HG03575 (cell line): ENCODE measurements around the gene DPP10.
"Not testable (repeated sequence)": the region's sequence is repeated elsewhere in the genome, so short reads cannot be mapped to it uniquely, and the experiment has no call there.

Experiments used
- ATAC-seq: cut with Tn5 transposase; IDR thresholded peaks from one replicate; pipeline ENCODE4 v1.9.1; 2021; ENCODE audit not compliant: unreplicated experiment, insufficient number of reproducible peaks, low FRiP score; ENCODE audit errors: extremely low read depth

Gene DPP10

GRCh38 chr2:114442510-114442909 lies at the start of gene DPP10:
DPP10 (plus strand) TSS chr2:114442641.
- no peak for ATAC-seq

DNA sequence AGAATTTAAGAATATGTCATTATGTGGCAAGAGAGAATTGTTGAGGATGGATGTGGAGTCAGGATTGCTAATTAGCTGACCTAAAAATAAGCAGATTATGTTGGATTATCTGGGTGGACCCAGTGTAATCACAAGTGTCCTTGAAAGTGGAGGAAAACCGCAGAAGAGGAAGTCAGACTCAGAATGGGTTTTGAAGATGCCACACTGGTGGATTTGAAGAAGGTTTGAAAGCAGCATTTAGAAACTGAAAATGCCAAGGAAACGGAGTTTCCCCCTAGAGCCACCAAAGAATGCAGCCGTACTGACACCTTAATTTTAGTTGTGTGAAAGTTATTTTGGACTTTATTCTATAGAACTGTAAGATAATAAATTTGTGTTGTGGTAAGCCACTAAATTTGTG lies 41.6 kb upstream of the DPP10 start:
- ATAC-seq: no peak

- no peak for ATAC-seq
Observed at GRCh38 chr2:114405247-114406116, 37.0 kb upstream of the DPP10 start.

GRCh38 chr2:114406347-114406746 lies 36.1 kb upstream of the DPP10 start:
- ATAC-seq: no peak

DNA sequence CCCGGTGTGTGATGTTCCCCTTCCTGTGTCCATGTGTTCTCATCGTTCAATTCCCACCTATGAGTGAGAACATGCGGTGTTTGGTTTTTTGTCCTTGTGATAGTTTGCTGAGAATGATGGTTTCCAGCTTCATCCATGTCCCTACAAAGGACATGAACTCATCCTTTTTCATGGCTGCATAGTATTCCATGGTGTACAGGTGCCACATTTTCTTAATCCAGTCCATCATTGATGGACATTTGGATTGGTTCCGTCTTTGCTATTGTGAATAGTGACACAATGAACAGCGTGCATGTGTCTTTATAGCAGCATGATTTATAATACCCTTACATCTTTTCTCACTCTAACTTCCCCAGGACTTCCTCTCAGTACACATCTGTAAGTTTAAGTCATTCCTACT lies 35.1 kb upstream of the DPP10 start:
- not testable (repeated sequence) for ATAC-seq

- ATAC-seq: no peak
Observed at GRCh38 chr2:114421781-114422180, 20.7 kb upstream of the DPP10 start.

DNA sequence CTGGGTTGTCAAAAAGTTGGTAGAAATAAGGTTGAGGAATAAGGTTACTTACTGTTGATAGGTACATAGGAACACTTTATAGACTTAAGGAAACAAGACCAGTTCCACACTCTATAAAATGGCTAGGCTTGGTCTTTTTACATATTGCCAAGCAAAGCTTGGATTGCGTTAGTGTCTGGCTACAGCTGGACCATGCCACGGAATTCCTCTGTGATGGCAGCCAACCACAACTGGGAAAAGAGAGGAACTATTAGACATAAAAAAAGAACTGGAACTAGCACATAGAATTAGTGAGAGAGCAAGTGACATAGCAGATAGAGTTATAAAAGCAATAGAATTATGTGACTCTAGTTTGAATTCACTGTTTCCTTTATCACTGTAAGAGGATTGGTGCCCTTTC lies 17.7 kb upstream of the DPP10 start:
- ATAC-seq: no peak

DNA sequence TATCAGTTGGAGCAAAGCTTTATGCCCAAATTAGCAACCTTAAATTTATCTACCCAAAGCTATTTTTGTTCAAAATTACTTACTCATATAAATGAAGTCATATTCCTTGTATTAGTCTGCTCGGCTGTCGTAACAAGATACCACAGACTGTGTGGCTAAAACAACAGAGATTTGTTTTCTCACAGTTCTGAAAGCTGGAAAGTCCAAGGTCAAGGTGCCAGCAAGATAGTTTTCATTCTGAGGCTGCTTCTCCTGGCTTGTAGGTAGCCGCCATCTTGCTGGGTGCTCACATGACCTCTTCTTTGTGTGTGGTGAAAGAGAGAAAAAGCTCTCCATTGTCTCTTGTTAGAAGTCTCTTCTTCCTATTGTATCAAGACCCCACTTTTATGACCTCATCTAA lies 15.7 kb upstream of the DPP10 start:
- ATAC-seq: no peak

GRCh38 chr2:114436329-114436728 lies 6.1 kb upstream of the DPP10 start:
- ATAC-seq: no peak

DNA sequence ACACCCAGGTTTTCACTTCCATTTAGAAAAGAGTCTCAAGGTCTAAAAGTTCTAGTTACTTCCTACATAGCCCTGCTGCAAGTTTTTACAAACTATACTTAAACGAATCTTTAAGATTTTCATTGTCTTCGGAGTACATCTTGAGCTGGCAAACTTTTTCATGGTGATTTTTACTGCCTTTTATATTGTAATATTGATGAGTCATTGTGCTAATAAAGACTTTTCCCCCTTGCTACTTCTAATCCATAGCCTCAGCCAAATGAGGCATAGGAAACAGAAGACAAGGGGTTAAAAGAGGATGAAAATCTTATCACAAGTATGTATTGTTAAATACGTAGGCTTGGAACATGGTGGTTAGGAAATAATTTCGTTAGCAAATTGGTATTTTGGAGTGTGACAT lies 4.1 kb downstream of the DPP10 start:
- ATAC-seq: no peak

- no peak for ATAC-seq
Observed at GRCh38 chr2:114450639-114451038, 8.2 kb downstream of the DPP10 start.

DNA sequence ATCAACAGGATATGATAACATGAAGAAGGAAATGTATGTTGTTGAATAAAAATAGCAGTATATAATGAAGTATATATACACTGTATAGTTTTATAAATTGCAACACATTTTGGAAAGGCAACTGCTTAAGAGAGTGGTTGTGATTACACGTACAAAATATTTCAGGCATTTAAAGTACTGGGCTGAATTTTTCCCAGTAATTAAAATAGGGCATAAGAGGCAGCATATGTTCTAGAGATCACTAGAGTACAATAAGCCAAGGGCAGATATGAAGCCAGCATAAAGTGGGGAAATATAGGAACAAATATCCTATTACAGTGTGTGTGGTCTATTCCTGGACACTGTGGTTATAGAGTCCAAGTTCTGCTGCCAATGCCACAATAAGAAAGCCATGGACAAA lies 14.1 kb downstream of the DPP10 start:
- no peak for ATAC-seq

GRCh38 chr2:114457956-114458355 lies 15.5 kb downstream of the DPP10 start:
- ATAC-seq: no peak

DNA sequence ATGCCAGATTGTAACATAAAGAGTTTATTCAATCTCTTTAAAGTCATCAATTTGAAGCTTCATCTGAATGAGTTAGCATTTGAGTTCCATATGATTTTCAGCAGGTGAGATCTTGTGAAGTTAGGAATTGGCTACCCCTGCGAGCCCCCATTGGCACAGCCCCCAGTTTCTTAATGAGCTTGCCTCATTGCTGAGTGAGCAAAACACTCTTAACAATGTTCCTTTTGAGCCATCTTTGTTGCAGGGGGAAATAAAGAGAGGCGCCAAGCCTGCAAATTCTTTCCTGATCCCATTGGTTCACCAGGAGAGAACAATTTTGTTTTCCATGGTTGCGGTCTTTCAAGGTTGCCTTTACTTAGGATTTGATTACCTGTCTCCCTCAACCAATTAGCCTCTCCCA lies 18.7 kb downstream of the DPP10 start:
- ATAC-seq: no peak

DNA sequence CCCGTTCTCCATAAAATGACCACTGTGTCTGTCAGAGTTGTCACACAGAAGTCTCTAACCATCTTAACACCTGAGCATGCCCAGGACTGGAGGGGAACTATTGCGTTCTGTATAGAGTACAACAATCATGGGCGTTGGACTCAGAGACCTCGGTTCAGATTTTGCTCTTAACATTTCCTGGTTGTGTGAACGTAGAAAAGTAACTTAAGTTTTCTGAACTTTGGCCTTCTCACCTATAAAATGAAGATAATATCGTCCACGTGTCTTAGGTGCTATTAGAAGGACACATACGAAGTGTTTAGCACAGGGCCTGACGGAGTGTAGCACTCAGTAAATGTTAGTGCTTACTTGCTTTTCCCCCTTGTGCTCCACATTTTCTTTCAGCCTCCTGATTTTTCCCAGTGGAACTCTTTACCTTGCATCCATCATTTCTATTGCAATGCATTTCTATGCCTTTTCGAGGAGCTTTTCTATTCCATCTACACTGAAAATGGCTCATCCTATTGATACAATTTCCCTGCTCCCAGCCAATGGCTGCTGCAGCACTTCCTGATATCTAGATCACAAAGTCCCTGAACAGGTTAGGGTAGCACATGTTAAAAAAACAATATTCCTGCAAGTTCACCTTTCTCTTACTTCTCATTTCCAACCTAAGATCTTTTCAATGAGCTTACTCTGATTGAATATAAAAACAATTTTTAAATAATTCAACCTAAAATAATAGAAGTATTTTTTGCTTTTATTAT lies 22.7 kb downstream of the DPP10 start:
- ATAC-seq: no peak

- no peak for ATAC-seq
Observed at GRCh38 chr2:114468343-114468742, 25.9 kb downstream of the DPP10 start.

- no peak for ATAC-seq
Observed at GRCh38 chr2:114472246-114472645, 29.8 kb downstream of the DPP10 start.

GRCh38 chr2:114472726-114473125 lies 30.3 kb downstream of the DPP10 start:
- ATAC-seq: no peak

- ATAC-seq: no peak
Observed at GRCh38 chr2:114488841-114489530, 46.5 kb downstream of the DPP10 start.

GRCh38 chr2:114495046-114495445 lies 52.6 kb downstream of the DPP10 start:
- ATAC-seq: no peak
